ENCODE measurements around the gene TSPAN18. TPM values are rescaled to one million over a fixed set of nuclear protein-coding genes. Genes with fewer than 3 reads are reported as not detected.
A peak's percentile ranks its signal among the peaks of the same experiment; 100 is the strongest.

TSPAN18 gene
- total RNA-seq, 4 donors from 2014 or later, result 2.1 to 9.1 (median 2.5) TPM

DNA sequence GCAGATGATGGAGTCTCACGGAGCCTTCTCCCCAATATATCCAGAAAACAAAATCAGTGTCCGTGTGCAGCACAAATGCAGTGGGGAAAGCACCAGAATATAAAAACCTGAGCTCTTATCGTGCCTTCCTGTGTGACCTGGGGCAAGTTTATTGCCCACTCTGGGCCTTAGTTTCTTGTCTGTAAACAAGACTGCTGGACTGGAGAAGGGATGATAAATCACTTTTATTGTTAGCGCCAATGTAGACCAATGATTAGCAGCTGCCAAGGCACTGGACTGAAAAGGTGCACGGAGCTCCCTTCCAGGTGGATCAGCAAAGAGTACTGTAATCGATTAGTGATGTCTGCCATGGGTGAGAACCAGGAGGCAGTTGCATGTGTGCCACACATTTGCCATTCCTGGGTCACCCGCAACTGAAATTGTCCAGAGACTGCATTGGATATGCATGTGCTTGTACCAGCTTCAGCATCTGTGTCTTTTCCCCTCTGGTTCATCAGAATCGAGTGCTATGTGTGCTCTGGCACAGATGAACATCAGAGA, 89.2 kb downstream of the TSPAN18 start:
- intact Hi-C loops (cut with DNase I; ENCODE audit: low total_unique reads) (no loop called here), in situ Hi-C loops (cut with MboI; ENCODE audit: low sequenced_read_pairs in 4 of 4) (no loop called here)
- no peaks in the 10 kb centered on the region for H3K36me3 ChIP-seq
- peaks cover 0 to 9% of the 10 kb centered on the region in 2 donors for H3K4me1 ChIP-seq
- DNase-seq (no peak), ATAC-seq (no peak)
- TF ChIP-seq, protein P1, sequence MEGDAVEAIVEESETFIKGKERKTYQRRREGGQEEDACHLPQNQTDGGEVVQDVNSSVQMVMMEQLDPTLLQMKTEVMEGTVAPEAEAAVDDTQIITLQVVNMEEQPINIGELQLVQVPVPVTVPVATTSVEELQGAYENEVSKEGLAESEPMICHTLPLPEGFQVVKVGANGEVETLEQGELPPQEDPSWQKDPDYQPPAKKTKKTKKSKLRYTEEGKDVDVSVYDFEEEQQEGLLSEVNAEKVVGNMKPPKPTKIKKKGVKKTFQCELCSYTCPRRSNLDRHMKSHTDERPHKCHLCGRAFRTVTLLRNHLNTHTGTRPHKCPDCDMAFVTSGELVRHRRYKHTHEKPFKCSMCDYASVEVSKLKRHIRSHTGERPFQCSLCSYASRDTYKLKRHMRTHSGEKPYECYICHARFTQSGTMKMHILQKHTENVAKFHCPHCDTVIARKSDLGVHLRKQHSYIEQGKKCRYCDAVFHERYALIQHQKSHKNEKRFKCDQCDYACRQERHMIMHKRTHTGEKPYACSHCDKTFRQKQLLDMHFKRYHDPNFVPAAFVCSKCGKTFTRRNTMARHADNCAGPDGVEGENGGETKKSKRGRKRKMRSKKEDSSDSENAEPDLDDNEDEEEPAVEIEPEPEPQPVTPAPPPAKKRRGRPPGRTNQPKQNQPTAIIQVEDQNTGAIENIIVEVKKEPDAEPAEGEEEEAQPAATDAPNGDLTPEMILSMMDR (IDR thresholded peaks at IDR 0.05 in 4 of 5, conservative IDR thresholded peaks at IDR 0.05 in 1 of 5), result no peak
- TF ChIP-seq POLR2A (IDR thresholded peaks at IDR 0.05), result no peak
- no peak overlapping the region for H3K27ac ChIP-seq
- H3K9me3 ChIP-seq, result no peaks in the 10 kb centered on the region
- H3K27me3 ChIP-seq, result no peaks in the 10 kb centered on the region
- no peak overlapping the region for H3K4me3 ChIP-seq

DNA sequence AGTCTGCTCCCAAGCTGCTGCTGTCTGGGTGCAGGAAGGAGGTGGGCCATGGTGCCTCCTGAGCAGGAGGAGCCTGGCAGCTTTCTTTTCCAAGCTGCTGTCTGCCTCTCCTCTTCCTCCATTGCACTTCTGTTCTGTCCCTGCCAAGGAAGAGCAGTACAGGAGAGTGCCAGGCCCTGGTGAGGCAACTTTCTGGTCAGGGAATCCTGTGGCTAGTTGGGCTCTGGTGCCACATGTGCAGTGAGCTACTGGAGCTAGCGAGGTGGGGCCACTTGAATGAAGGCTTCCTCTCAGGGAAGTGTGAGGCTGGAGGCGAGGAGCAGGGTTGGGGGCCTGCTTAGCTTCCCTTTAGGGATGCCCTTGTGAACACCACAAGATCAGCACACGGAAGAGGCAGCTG, 90.0 kb downstream of the TSPAN18 start:
- Histone ChIP-seq H3K9me3 (no peaks in the 10 kb centered on the region), H3K36me3 (no peaks in the 10 kb centered on the region), H3K4me1 (peaks cover 0 to 9% of the 10 kb centered on the region in 2 donors), H3K4me3 (no peak overlapping the region), H3K27me3 (no peaks in the 10 kb centered on the region), H3K27ac (peak overlapping the region in 1 of 4 donors; percentile 1)
- ATAC-seq (no peak), DNase-seq (no peak)
- in situ Hi-C loops (cut with MboI; ENCODE audit: low sequenced_read_pairs in 4 of 4) (no loop called here), intact Hi-C loops (cut with DNase I; ENCODE audit: low total_unique reads) (no loop called here)
- no peak for TF ChIP-seq POLR2A (IDR thresholded peaks at IDR 0.05)
- TF ChIP-seq, protein P1 (IDR thresholded peaks at IDR 0.05 in 4 of 5, conservative IDR thresholded peaks at IDR 0.05 in 1 of 5), result no peak

DNA sequence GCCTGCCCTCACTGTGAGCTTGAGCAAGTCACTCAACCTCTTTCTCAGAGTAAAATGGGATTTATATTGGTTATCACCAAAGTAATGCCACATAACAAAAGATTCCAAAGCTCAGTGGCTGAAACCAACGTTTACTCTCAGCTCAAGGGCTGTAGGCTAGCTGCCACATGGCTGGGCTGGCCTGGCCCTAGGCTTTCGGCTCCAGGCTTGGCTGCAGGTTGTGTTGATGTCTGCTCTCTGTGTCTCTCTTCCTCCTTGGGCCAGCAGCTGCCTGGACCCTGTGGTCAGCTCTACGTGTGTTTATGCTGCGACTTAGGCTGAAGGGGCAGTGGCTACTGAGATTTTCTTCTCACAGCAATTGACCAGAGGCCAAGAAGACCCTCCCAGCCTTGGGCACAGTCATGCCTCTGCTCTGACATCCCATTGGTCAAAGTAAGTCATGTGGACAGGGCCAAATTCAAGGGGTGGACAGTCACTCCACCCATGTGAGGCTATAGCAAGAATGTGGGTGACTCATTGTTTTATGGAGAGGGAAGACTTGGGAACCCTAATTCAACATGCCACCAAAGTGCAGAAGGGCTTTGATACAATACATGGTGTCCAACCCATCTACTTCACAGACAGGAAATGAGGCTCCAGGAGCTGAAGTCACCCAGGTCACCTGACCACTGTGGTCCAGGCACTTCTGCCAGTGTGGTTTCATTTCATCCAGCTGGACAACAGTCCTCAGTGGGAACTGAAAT, 90.6 kb downstream of the TSPAN18 start:
- Histone ChIP-seq H3K9me3 (no peaks in the 10 kb centered on the region), H3K4me1 (peaks cover 0 to 9% of the 10 kb centered on the region in 2 donors), H3K27me3 (no peaks in the 10 kb centered on the region), H3K27ac (peak overlapping the region in 2 of 4 donors; percentile 1 to 5), H3K4me3 (no peak overlapping the region), H3K36me3 (no peaks in the 10 kb centered on the region)
- no peak for ATAC-seq
- in situ Hi-C loops (cut with MboI; ENCODE audit: low sequenced_read_pairs in 4 of 4) (no loop called here), intact Hi-C loops (cut with DNase I; ENCODE audit: low total_unique reads) (no loop called here)
- no peak for TF ChIP-seq POLR2A (IDR thresholded peaks at IDR 0.05)
- TF ChIP-seq, protein P1 (IDR thresholded peaks at IDR 0.05 in 4 of 5, conservative IDR thresholded peaks at IDR 0.05 in 1 of 5), result no peak
- no peak for DNase-seq

- no peak for DNase-seq
- intact Hi-C loops (cut with DNase I; ENCODE audit: low total_unique reads) (no loop called here), in situ Hi-C loops (cut with MboI; ENCODE audit: low sequenced_read_pairs in 4 of 4) (no loop called here)
- no peak overlapping the region for H3K4me3 ChIP-seq
- TF ChIP-seq, protein P1 (IDR thresholded peaks at IDR 0.05 in 4 of 5, conservative IDR thresholded peaks at IDR 0.05 in 1 of 5), result no peak
- TF ChIP-seq POLR2A (IDR thresholded peaks at IDR 0.05), result no peak
- no peaks in the 10 kb centered on the region for H3K36me3 ChIP-seq
- H3K4me1 ChIP-seq, result peaks cover 0 to 7% of the 10 kb centered on the region in 2 donors
- no peaks in the 10 kb centered on the region for H3K9me3 ChIP-seq
- ATAC-seq, result peak in 1 of 2 donors; percentile 24
- H3K27ac ChIP-seq, result no peak overlapping the region
- H3K27me3 ChIP-seq, result no peaks in the 10 kb centered on the region
Measured at GRCh38 chr11:44818110-44818509, 91.3 kb downstream of the TSPAN18 start.

Measured in gastrocnemius medialis (tissue), 4 donors.